B cell (primary cell): ENCODE results near the gene UFSP2. TPM values are rescaled to one million over a fixed set of nuclear protein-coding genes. Genes with fewer than 3 reads are reported as not detected.
A peak's percentile ranks its signal among the peaks of the same experiment; 100 is the strongest.

Source experiments
- ATAC-seq: fragments of 200-7000 bp; cut with Tn5 transposase; one replicate; pipeline ENCODE4 v1.10.0; 2021; ENCODE audit warnings: low read depth, mild to moderate bottlenecking, moderate number of reproducible peaks, moderate library complexity
- CTCF ChIA-PET: fragments of 350-600 bp; sonication (Branson Sonifier 250); formaldehyde crosslinking; loops from one replicate; lab custom pipeline; 2021; ENCODE audit warnings: antibody characterized with exemption, inconsistent platforms; lab: Charles Lee
- POLR2A ChIA-PET: fragments of 350-600 bp; sonication (Branson Sonifier 250); formaldehyde crosslinking; loops from one replicate; lab custom pipeline; 2021; ENCODE audit warnings: antibody characterized with exemption; lab: Charles Lee
- DNase-seq: peaks from one replicate; pipeline ENCODE4 v3.0.0; 2013
- H2AFZ ChIP-seq: 2 replicates; pipeline ENCODE4 v1.6.1; 2012; ENCODE audit warnings: mild to moderate bottlenecking, low read depth, low read length; ENCODE audit not compliant: insufficient read depth, poor library complexity, severe bottlenecking
- H3K27ac ChIP-seq, 2 donors: 1 replicate in 1 of 2; 2 replicates in 1 of 2; pipeline ENCODE4 v1.5.1; 2012 to 2013; ENCODE audit warnings: low read length in 2 of 2, mild to moderate bottlenecking in 2 of 2, moderate library complexity in 1 of 2
- H3K27me3 ChIP-seq, 4 experiments: fragments of 200-600 bp in 1 of 4; sonication (generic) in 1 of 4; replicated peaks in 1 of 4; 1 replicate in 2 of 4; 2 replicates in 2 of 4; pipeline versions ENCODE4 v1.6.1 to v1.7.0; 2013 to 2016; ENCODE audit warnings: low read length in 3 of 4, mild to moderate bottlenecking in 2 of 4, mixed read lengths in 1 of 4, moderate library complexity in 1 of 4; ENCODE audit not compliant: insufficient read depth in 4 of 4, control insufficient read depth in 3 of 4; ENCODE audit errors: control extremely low read depth in 1 of 4
- H3K36me3 ChIP-seq, 2 experiments: replicated peaks in 1 of 2; 1 replicate in 1 of 2; 2 replicates in 1 of 2; pipeline versions ENCODE4 v1.6.1 to v1.7.1; 2013; ENCODE audit warnings: low read length in 1 of 2; ENCODE audit not compliant: insufficient read depth in 2 of 2, control insufficient read depth in 1 of 2; ENCODE audit errors: control extremely low read depth in 1 of 2, extremely low read depth in 1 of 2
- H3K4me1 ChIP-seq, 2 donors: fragments of 200-600 bp in 1 of 2; sonication (generic) in 1 of 2; 1 replicate in 1 of 2; 2 replicates in 1 of 2; pipeline versions ENCODE4 v1.5.1 to v1.6.1; 2013 to 2017; ENCODE audit warnings: low read length in 2 of 2; ENCODE audit not compliant: control insufficient read depth in 2 of 2, insufficient read depth in 2 of 2
- H3K4me2 ChIP-seq: replicated peaks from 2 replicates; pipeline ENCODE3; 2012; ENCODE audit warnings: mild to moderate bottlenecking, low read depth, low read length; ENCODE audit not compliant: poor library complexity, severe bottlenecking
- H3K4me3 ChIP-seq, 5 experiments: fragments of 200-600 bp in 1 of 5; sonication (generic) in 1 of 5; 1 replicate in 3 of 5; 2 replicates in 2 of 5; pipeline versions ENCODE4 v1.5.1 to v1.7.0; 2011 to 2016; ENCODE audit warnings: low read length in 4 of 5, mild to moderate bottlenecking in 4 of 5, low read depth in 2 of 5, control low read depth in 1 of 5, moderate library complexity in 1 of 5; ENCODE audit not compliant: insufficient read depth in 1 of 5; ENCODE audit errors: control extremely low read depth in 1 of 5, extremely low read depth in 1 of 5
- H3K79me2 ChIP-seq: fragments of 200-600 bp; sonication (generic); one replicate; pipeline ENCODE4 v1.6.0; 2016; ENCODE audit warnings: low read length; ENCODE audit not compliant: control insufficient read depth, insufficient read depth
- H3K9ac ChIP-seq: fragments of 200-600 bp; sonication (generic); 2 replicates; pipeline ENCODE4 v1.6.1; 2017; ENCODE audit warnings: mild to moderate bottlenecking, low read length, moderate library complexity
- H3K9me3 ChIP-seq, 3 donors: one replicate each; pipeline versions ENCODE4 v1.6.1 to v1.7.1; 2013; ENCODE audit warnings: low read length in 2 of 3; ENCODE audit not compliant: control insufficient read depth in 2 of 3, insufficient read depth in 1 of 3; ENCODE audit errors: control extremely low read depth in 1 of 3
- H4K20me1 ChIP-seq: 2 replicates; pipeline ENCODE4 v1.6.0; 2012; ENCODE audit warnings: mild to moderate bottlenecking, low read length; ENCODE audit not compliant: insufficient read depth, control insufficient read depth, poor library complexity, severe bottlenecking
- H3K27ac Mint-ChIP-seq: one replicate; pipeline ENCODE4 v1.8.0; 2021; ENCODE audit warnings: mixed read lengths
- H3K27me3 Mint-ChIP-seq: one replicate; pipeline ENCODE4 v1.8.0; 2021; ENCODE audit warnings: mixed read lengths
- H3K4me1 Mint-ChIP-seq: one replicate; pipeline ENCODE4 v1.8.0; 2021; ENCODE audit warnings: mixed read lengths
- H3K4me3 Mint-ChIP-seq: one replicate; pipeline ENCODE4 v1.8.0; 2021; ENCODE audit warnings: mixed read lengths
- H3K9me3 Mint-ChIP-seq: one replicate; pipeline ENCODE4 v1.8.0; 2022; ENCODE audit warnings: mixed read lengths; ENCODE audit not compliant: insufficient read depth
- CTCF ChIP-seq: fragments of 200-600 bp; IDR thresholded peaks from one replicate; pipeline ENCODE4 v1.8.0; 2022; ENCODE audit warnings: antibody characterized with exemption, mild to moderate bottlenecking
- EZH2 ChIP-seq: IDR thresholded peaks from 2 replicates; pipeline ENCODE4 v1.6.1; 2012; ENCODE audit warnings: borderline replicate concordance, low read depth, mild to moderate bottlenecking, moderate library complexity, low read length; ENCODE audit not compliant: insufficient read depth, poor library complexity, severe bottlenecking
- WGBS: methylation state at CpG from one replicate; pipeline ENCODE4 v1.1.5; 2013; ENCODE audit warnings: missing lambda C conversion rate; ENCODE audit not compliant: insufficient coverage; 5-methylcytosine and 5-hydroxymethylcytosine counted together
- intact Hi-C: fragments of 100-400 bp; cut with micrococcal nuclease; formaldehyde crosslinking; loops from one replicate; pipeline ENCODE4 v1.10.0; 2022
- polyA plus RNA-seq: library from polyadenylated mRNA; depleted of rRNA; stranded (reverse); fragments of >200 nt; gene quantifications from 2 replicates; pipeline ENCODE4 v1.2.3, GENCODE V29; 2012
- total RNA-seq, 2 donors: library from RNA; stranded (reverse); fragments of 120-200 nt in 1 of 2; gene quantifications; 1 replicate in 1 of 2; 2 replicates in 1 of 2; pipeline versions ENCODE4 v1.2.3 to v1.2.4, GENCODE V29; 2013 to 2022

UFSP2 gene
- total and polyA plus RNA-seq, 2 donors (not counting 1 experiment from before 2014, with no cell fraction given): 9.5 to 20.6 TPM

GRCh38 chr4:185469580-185470154 lies 43.9 kb upstream of the UFSP2 start:
- TF ChIP-seq EZH2 (no peak), CTCF (no peak)
- no peaks in the 10 kb centered on the region for H3K36me3 ChIP-seq
- H3K4me3 ChIP-seq: no peak overlapping the region
- ChIA-PET CTCF (interaction anchor here (0.6 to 2.1 kb wide), 2 partner anchors 128 to 343 kb away, joined by 3 to 7 read pairs; no protein-coding TSS in a partner anchor), POLR2A (interaction anchor here (1.2 kb wide), 1 partner anchor 44 kb away, joined by 4 read pairs; the partner anchor contains the start of gene UFSP2)
- 66% methylated on average over 6 of the region's 9 CpGs for WGBS
- peak overlapping the region; percentile 35 for H3K4me3 Mint-ChIP-seq
- DNase-seq: peak; percentile 36
- H3K9me3 ChIP-seq: no peaks in the 10 kb centered on the region
- H4K20me1 ChIP-seq: no peaks in the 10 kb centered on the region
- no peak overlapping the region for H3K9ac ChIP-seq
- H3K9me3 Mint-ChIP-seq: no peaks in the 10 kb centered on the region
- H3K79me2 ChIP-seq: no peaks in the 10 kb centered on the region
- no peak for ATAC-seq
- H3K27ac ChIP-seq: no peak overlapping the region
- H3K27ac Mint-ChIP-seq: peak overlapping the region; percentile 64
- H3K27me3 ChIP-seq: peaks cover 0 to 5% (median 0%) of the 10 kb centered on the region in 4 experiments
- intact Hi-C loops: loop anchor here (2.0 kb wide), 4 partner anchors 267 to 821 kb away; partner anchors contain the start of genes CASP3, CFAP97, CYP4V2 and PRIMPOL
- no peaks in the 10 kb centered on the region for H3K27me3 Mint-ChIP-seq
- H3K4me2 ChIP-seq: no peak overlapping the region
- peaks cover 17% of the 10 kb centered on the region for H3K4me1 Mint-ChIP-seq
- peaks cover 11 to 17% of the 10 kb centered on the region in 2 donors for H3K4me1 ChIP-seq
- H2AFZ ChIP-seq: peak overlapping the region; percentile 25

GRCh38 chr4:185468999-185469398 lies 43.2 kb upstream of the UFSP2 start:
- TF ChIP-seq CTCF (no peak), EZH2 (no peak)
- ATAC-seq (no peak), DNase-seq (peak; percentile 12)
- H3K9me3 Mint-ChIP-seq: no peaks in the 10 kb centered on the region
- no peaks in the 10 kb centered on the region for H3K36me3 ChIP-seq
- H3K79me2 ChIP-seq: no peaks in the 10 kb centered on the region
- no peaks in the 10 kb centered on the region for H4K20me1 ChIP-seq
- H3K4me2 ChIP-seq: no peak overlapping the region
- H3K9ac ChIP-seq: no peak overlapping the region
- CTCF ChIA-PET: interaction anchor here (2.1 kb wide), 1 partner anchor 129 kb away, joined by 7 read pairs; no protein-coding TSS in a partner anchor
- H3K4me3 ChIP-seq: no peak overlapping the region
- no peak overlapping the region for H3K27ac Mint-ChIP-seq
- no peak overlapping the region for H2AFZ ChIP-seq
- peaks cover 0 to 5% (median 0%) of the 10 kb centered on the region in 4 experiments for H3K27me3 ChIP-seq
- H3K27ac ChIP-seq: no peak overlapping the region
- 86% methylated on average over 1 of the region's 2 CpGs for WGBS
- no peaks in the 10 kb centered on the region for H3K9me3 ChIP-seq
- no peak overlapping the region for H3K4me3 Mint-ChIP-seq
- POLR2A ChIA-PET: no interaction called here
- H3K4me1 Mint-ChIP-seq: peaks cover 17% of the 10 kb centered on the region
- no peaks in the 10 kb centered on the region for H3K27me3 Mint-ChIP-seq
- H3K4me1 ChIP-seq: peaks cover 11 to 17% of the 10 kb centered on the region in 2 donors
- intact Hi-C loops: no loop called here
